Bronchial epithelial cell (primary cell): ENCODE measurements around the gene DBNDD1. TPM values are rescaled to one million over a fixed set of nuclear protein-coding genes. Genes with fewer than 3 reads are reported as not detected.

ENCODE experiments used
- DNase-seq: peaks from one replicate; pipeline ENCODE4 v3.0.0-alpha.2; 2010; ENCODE audit warnings: low read depth
- FAIRE-seq: peaks from 2 replicates; lab custom pipeline; 2011; peaks lifted over from hg19 to GRCh38; lab: Jason Lieb, UNC
- H3K27me3 ChIP-seq: 2 replicates; pipeline ENCODE4 v1.5.1; 2011; ENCODE audit warnings: low read length; ENCODE audit not compliant: control insufficient read depth, insufficient read depth
- H3K36me3 ChIP-seq: 2 replicates; pipeline ENCODE4 v1.5.1; 2011; ENCODE audit warnings: low read length; ENCODE audit not compliant: control insufficient read depth, insufficient read depth
- H3K4me3 ChIP-seq: 2 replicates; pipeline ENCODE4 v1.5.1; 2011; ENCODE audit warnings: mild to moderate bottlenecking, low read depth, low read length, control low read depth
- total RNA-seq: library from RNA; depleted of rRNA; stranded (reverse); fragments of >200 nt; gene quantifications from 2 replicates; pipeline ENCODE4 v1.2.1, GENCODE V29; 2014
- TF ChIP-seq, protein P1 (sequence below): IDR thresholded peaks from 2 replicates; pipeline ENCODE4 v1.5.1; 2011; ENCODE audit warnings: mild to moderate bottlenecking, moderate library complexity, low read length, control low read depth, inconsistent platforms; ENCODE audit not compliant: insufficient read depth, severe bottlenecking

Gene DBNDD1
- total RNA-seq, 1 donor from 2014 or later, result 1.3 TPM

DNA sequence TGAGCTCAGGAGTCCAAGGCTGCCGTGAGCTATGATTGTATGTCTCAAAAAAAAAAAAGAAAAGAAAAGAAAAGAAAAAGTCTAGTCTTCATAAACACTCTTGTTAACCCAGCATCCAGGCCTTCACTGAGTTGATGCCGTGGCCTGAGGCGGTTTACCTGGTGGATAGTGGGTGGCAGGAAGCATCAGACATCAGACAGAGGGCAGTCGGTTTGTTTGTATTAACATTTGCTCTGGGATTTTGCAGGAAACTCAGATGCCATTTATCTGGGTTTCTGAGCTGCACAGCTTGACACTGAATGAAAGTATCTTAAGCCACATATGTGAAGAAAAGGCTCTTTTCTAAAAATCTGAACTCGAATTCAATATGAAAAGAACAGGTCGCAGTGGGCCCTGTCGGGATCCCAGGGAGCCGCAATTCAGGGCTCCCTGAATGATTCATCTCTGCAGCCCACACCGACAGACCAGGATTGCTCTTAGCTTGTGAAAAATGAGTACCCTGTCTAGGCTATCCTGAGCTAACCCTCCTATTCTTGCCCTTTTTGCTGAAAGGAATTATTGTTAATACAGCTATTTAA is 1.1 kb upstream of the DBNDD1 start:
- TF ChIP-seq, protein P1, sequence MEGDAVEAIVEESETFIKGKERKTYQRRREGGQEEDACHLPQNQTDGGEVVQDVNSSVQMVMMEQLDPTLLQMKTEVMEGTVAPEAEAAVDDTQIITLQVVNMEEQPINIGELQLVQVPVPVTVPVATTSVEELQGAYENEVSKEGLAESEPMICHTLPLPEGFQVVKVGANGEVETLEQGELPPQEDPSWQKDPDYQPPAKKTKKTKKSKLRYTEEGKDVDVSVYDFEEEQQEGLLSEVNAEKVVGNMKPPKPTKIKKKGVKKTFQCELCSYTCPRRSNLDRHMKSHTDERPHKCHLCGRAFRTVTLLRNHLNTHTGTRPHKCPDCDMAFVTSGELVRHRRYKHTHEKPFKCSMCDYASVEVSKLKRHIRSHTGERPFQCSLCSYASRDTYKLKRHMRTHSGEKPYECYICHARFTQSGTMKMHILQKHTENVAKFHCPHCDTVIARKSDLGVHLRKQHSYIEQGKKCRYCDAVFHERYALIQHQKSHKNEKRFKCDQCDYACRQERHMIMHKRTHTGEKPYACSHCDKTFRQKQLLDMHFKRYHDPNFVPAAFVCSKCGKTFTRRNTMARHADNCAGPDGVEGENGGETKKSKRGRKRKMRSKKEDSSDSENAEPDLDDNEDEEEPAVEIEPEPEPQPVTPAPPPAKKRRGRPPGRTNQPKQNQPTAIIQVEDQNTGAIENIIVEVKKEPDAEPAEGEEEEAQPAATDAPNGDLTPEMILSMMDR, result no peak
- no peak for FAIRE-seq
- DNase-seq, result no peak
- Histone ChIP-seq H3K27me3 (peaks cover 2% of the 10 kb centered on the region), H3K36me3 (no peaks in the 10 kb centered on the region), H3K4me3 (no peak overlapping the region)

DNA sequence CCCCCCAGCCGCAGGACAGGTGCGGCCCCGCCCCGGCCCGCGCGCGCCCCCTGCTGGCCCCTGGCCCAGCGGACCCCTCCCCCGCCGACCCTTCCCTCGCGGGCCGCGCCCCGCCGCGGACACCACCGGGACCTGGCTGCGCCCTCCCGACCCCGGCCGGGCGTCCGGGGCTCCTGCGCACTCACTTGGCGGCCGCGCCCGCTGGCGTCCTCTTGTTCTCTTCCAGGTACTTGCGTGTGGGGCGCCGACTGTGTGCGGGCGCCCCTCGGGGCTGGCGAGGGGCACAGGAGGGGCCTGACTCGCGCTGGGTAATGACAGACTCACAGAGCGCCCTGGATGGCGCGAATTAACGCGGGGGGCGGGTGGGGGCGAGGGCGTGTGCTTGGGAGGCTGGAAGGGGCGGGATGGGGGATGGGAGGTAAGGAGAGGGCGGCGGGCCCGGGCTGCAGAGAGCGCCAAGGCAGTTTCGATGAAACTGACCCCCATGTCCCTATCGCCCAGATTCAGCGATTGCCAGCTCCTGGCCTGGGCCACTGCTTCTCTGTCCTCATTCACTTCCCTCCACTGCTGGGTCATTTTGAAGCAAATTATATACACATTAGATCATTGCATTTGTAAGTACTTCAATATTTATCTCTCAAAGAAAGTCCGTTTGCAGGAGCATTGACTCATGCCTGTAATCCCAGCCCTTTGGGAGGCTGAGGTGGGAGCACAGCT is 445 bp upstream of the DBNDD1 start:
- FAIRE-seq, result no peak
- TF ChIP-seq, protein P1, result peak; percentile 23
- Histone ChIP-seq H3K4me3 (peak overlapping the region; percentile 56), H3K36me3 (no peaks in the 10 kb centered on the region), H3K27me3 (peaks cover 2% of the 10 kb centered on the region)
- DNase-seq, result peak; percentile 56

DNA sequence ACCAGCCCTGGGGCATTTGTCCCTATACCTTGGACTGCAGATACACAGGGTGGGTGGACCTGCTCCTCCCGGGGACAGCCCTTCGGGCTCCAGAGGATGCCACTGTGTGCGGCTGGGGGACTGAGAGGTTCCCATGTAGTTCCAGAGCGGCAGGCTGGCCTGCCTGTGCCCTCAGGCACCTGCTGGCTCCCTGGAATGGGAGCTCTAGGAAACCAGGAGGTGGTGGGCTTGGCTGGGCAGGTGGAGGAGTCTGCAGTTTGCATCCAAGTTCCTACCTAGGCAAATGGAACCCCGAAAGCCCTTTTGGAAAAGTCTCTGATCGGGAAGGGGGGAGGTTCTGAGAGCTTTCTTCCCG is 982 bp downstream of the DBNDD1 start:
- Histone ChIP-seq H3K27me3 (peaks cover 2% of the 10 kb centered on the region), H3K4me3 (peak overlapping the region; percentile 56), H3K36me3 (no peaks in the 10 kb centered on the region)
- FAIRE-seq, result no peak
- DNase-seq, result no peak
- TF ChIP-seq, protein P1, result no peak

DNA sequence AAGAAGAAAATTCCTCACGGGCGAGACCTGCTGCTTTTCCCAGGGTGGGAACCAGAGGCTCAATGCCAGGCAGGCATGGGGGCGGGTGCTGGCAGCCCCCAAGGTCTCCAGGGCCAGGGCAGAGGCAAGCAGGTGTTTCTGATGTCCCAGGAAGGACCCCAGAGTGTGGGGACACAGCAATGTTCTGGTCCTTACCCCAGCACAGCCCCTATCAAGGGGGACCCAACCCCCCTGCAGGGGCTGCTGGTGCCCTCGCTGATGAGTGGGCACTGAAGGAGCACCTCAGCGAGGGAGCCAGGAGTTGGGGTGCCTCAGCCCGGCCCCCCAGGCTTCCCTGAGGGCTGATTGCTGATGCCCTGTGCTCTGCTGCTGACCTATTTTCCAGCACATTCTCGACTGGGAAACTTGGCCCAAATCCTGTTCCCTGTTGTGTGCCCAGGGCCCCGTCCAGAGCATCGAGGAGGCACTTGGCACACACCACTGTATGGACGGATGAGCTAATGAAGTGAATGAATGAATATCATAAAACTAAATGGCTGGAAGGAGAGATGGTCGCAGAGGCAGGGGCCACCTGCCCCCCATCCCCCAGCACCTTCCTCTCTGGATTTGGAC is 2.8 kb downstream of the DBNDD1 start:
- no peak for DNase-seq
- Histone ChIP-seq H3K27me3 (peaks cover 2% of the 10 kb centered on the region), H3K36me3 (no peaks in the 10 kb centered on the region), H3K4me3 (no peak overlapping the region)
- FAIRE-seq, result no peak
- TF ChIP-seq, protein P1, result no peak

DNA sequence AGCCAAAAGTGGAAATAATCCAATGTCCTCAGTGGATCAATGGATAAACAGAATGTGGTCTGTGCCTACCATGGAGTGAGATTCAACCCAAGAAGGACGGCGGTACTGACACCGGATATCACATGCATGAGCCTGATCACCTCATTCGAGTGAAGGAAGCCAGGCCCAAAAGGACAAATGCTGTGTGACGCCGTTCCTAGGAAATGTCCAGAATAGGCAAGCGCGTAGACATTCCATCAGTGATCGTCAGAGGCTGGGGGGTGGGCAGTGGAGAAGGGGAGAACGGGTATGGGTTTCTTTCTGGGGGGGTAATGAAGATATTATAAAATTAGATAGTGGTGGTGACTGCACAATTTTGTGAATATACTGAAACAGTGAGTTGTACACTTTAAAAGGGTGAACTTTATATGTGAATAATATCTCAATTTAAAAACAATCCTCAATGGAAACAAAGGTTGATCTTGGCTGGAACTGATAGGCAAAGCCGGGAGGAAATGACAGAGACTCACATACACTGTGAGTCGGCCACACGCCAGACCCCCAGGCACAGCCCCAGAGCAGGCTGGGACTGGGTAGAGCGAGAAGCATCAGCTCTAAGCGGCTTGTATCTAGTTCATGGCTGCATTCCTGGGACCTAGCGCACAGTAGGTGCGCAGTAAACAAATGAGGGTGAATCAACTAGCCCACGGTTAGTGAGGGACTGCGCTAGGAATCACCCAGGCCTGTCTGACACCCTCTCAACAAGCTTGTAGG is 3.5 kb downstream of the DBNDD1 start:
- TF ChIP-seq, protein P1, result no peak
- H3K4me3 ChIP-seq, result no peak overlapping the region
- DNase-seq (no peak), FAIRE-seq (no peak)
- no peaks in the 10 kb centered on the region for H3K36me3 ChIP-seq
- peaks cover 2% of the 10 kb centered on the region for H3K27me3 ChIP-seq
